Motor neuron (in vitro differentiated cells): ENCODE data around the gene AMFR. TPM values are rescaled to one million over a fixed set of nuclear protein-coding genes. Genes with fewer than 3 reads are reported as not detected.

Experiments used
- ATAC-seq, 8 experiments: fragments of 200-7000 bp; cut with Tn5 transposase; replicated peaks in 6 of 8; 2 replicates each; pipeline ENCODE4 v1.8.0; 2021; ENCODE audit warnings: mild to moderate bottlenecking in 8 of 8, moderate library complexity in 8 of 8
- H3K27ac ChIP-seq, 2 donors: fragments of 250-450 bp; sonication (Bioruptor Pico); 2 replicates each; pipeline ENCODE4 v1.9.0; 2021; ENCODE audit warnings: antibody characterized with exemption in 2 of 2, mild to moderate bottlenecking in 2 of 2, moderate library complexity in 1 of 2
- H3K4me1 ChIP-seq, 2 donors: fragments of 250-450 bp; sonication (Bioruptor Pico); replicated peaks in 1 of 2; 2 replicates each; pipeline ENCODE4 v1.6.1; 2021; ENCODE audit warnings: antibody characterized with exemption in 2 of 2, mild to moderate bottlenecking in 2 of 2, moderate library complexity in 1 of 2
- H3K4me3 ChIP-seq, 5 donors: fragments of 250-450 bp; sonication (Bioruptor Pico); 2 replicates each; pipeline ENCODE4 v1.9.0; 2021; ENCODE audit warnings: antibody characterized with exemption in 5 of 5, mild to moderate bottlenecking in 5 of 5, moderate library complexity in 4 of 5
- WGBS, 10 experiments: fragments of 450-650 bp; shearing (Covaris generic); methylation state at CpG; one replicate each; pipeline ENCODE4 v1.0.0; 2022; 5-methylcytosine and 5-hydroxymethylcytosine counted together
- in situ Hi-C, 9 experiments: fragments of 400-800 bp; cut with MboI; loops; one replicate each; pipeline ENCODE4 v1.15.0; 2021; ENCODE audit warnings: low sequenced_read_pairs in 9 of 9, low pct_unique_long_range_greater_than_20kb in 2 of 9; ENCODE audit not compliant: unreplicated experiment in 9 of 9
- total RNA-seq, 8 experiments: library from RNA; unstranded; fragments of 300-600 nt; gene quantifications; 2 replicates each; pipeline versions ENCODE4 v1.2.3 to v1.2.4, GENCODE V29; 2022

AMFR gene
- 100 to 1,000 TPM in 1 of 8 experiments, 10 to 100 TPM in 7; 49.1 to 165 (median 60.1) TPM for total RNA-seq

DNA sequence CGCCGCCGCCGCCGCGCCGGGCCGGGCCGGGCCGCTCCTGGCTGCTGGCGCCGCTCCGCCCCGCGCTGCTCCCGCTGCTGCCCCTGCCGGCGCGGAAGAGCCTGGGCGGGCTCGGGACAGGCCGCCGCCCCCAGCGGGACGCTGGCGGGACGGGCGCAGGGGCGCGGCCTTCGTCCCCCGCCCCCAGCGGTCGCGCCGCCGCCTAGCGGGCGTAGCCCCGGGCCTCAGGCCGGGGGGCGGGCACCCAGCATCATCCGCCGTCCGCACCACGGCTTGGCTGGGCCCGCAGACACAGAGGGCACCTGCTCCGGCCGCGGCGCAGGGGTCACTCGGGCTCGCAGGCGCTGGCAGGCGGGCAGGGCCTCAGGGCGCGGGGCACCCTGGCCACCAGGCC is at the start of gene AMFR:
Gene AMFR (minus strand): TSS at position 107 of the 394 bp plus-strand sequence. CDS start 218 bp downstream, outside the sequence.
- H3K4me3 ChIP-seq: peak within 1 kb of the TSS; percentile 80 to 97 (median 82)
- WGBS, 10 experiments: 0% methylated on average over 4 of the region's 57 CpGs; no CpG with 5 or more reads in 9 of the 10 experiments
- in situ Hi-C loops: no loop called here
- H3K27ac ChIP-seq: peak within 1 kb of the TSS; percentile 80 to 90
- H3K4me1 ChIP-seq: peaks cover 12 to 17% of the 10 kb centered on the region in 2 donors
- peak; percentile 86 to 95 (median 92) for ATAC-seq

DNA sequence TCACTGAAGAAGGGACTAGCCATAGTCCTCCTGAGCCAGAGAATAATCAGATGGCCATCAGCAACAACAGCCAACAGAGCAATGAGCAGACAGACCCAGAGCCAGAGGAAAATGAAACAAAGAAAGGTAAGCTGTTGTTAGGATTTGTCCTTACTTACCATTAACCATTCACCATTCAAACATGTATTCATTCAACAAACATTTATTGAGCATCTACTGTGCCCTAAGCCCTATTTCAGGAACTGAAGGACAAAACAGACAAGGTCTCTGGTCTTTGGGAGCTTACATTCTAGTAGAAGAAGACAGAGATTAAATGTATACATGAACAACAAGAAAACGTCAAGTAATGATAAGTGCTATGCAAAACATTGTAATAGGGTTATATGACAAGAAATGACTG is 45.3 kb upstream of the AMFR start:
- ATAC-seq: no peak

DNA sequence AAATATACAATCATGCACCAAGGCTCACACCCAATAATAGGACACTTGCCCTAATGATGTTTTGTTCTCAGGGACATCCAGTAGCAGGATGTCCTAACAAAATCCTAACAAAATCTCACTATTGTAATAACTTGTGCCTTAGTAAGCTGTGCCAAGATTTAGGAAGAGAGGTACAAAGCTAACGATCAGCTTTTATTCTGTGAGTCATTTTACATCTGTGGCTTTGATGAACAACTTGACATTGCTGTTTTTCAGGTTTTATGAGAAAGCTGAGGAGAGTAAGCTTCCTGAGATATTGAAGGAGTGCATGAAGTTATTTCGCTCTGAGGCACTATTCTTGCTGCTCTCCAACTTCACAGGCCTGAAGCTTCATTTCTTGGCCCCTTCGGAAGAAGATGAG is 44.9 kb upstream of the AMFR start:
- 33 to 100% (median 98%) methylated on average over 1 to 3 of the region's 3 CpGs; no CpG with 5 or more reads in 2 of the 10 experiments for WGBS, 10 experiments
- no peak overlapping the region for H3K27ac ChIP-seq
- ATAC-seq: no peak

More for the DNA sequence above, 45.3 kb upstream of the AMFR start:
- WGBS, 10 experiments: 88 to 100% (median 100%) methylated on average over 1 of the region's 1 CpG; no CpG with 5 or more reads in 3 of the 10 experiments
- in situ Hi-C loops: no loop called here
- Histone ChIP-seq H3K4me1 (no peaks in the 10 kb centered on the region), H3K27ac (no peak overlapping the region), H3K4me3 (no peak overlapping the region)

DNA sequence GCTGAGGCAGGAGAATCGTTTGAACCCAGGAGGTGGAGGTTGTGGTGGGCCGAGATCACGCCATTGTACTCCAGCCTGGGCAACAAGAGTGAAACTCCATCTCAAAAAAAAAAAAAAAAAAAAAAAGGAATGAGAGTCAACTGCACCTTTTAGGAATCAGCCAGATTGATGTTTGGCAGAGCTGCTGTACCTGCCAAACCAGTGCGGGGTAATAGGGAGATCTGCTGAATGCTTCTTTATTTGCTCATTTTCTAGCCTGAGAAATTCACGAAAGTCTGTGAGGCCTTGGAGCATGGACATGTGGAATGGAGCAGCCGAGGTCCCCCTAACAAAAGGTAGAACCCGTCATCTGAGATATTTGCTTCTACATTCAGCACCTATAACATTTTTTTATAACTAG is 44.4 kb upstream of the AMFR start:
- ATAC-seq: no peak
- in situ Hi-C loops: no loop called here
- H3K4me1 ChIP-seq: no peaks in the 10 kb centered on the region
- WGBS, 10 experiments: 93 to 100% (median 98%) methylated on average over 2 to 7 of the region's 7 CpGs; no CpG with 5 or more reads in 2 of the 10 experiments
- H3K4me3 ChIP-seq: no peak overlapping the region
- H3K27ac ChIP-seq: no peak overlapping the region

More for the DNA sequence above, 44.9 kb upstream of the AMFR start:
- in situ Hi-C loops: no loop called here
- no peaks in the 10 kb centered on the region for H3K4me1 ChIP-seq
- H3K4me3 ChIP-seq: no peak overlapping the region

DNA sequence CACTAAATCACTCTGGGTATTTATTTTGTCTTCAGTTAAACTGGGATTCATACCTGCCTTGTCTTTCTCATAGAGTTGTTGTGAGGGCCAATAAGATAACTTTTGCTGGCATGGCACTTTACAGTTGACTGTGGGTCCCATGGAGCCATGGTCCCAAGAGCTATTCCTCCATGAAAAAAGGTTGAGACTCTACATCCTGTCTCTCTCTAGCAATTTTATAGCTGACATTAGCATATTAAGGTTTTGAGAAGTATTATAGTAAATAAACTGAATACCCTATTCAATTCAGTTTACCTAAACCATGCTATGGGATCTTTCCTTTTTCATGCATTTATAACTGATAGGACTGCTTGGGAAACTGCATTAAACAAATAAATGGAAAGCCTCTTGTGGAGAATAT is 43.5 kb upstream of the AMFR start:
- H3K27ac ChIP-seq: no peak overlapping the region
- no peak for ATAC-seq
- H3K4me1 ChIP-seq: no peaks in the 10 kb centered on the region
- in situ Hi-C loops: no loop called here
- no peak overlapping the region for H3K4me3 ChIP-seq

DNA sequence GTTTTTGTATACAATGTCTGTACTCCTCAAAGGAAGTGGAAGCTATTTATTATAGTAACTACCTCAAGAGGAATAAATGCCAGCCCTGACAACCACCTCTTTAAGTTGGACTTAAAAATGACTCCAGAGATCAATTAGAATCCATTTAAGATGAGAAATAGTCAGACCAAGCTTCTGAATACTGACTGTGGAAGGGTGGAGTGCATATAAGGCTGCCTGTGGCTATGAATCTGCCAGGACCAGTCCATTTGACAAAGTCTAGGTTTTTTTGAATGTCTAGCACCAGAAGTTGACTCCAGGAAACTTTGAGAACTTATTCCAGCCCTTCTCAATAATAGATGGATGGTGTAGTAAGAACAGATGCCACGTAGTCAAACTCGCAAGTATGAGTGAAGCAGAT is 41.0 kb upstream of the AMFR start:
- in situ Hi-C loops: no loop called here
- Histone ChIP-seq H3K27ac (no peak overlapping the region), H3K4me3 (no peak overlapping the region), H3K4me1 (no peaks in the 10 kb centered on the region)
- ATAC-seq: peak in 2 of 8 experiments; percentile 76 to 82
- 88 to 100% (median 94%) methylated on average over 1 to 2 of the region's 2 CpGs; no CpG with 5 or more reads in 3 of the 10 experiments for WGBS, 10 experiments

DNA sequence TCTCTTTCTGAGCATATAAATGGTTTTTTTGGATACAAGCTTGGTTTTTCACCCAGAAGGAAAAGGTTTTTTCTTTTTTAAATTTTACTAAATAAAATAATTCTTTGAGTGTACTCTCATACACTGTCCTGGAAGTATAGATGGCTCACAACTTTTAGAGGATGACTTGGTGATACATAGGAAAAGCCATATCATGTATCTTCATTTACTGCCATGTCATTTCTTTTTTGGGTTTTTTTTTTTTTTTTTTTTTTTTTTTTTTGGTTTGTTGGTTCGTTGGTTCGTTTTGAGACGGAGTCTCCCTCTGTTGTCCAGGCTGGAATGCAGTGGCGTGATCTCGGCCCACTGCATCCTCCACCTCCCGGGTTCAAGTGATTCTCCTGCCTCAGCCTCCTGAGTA is 37.8 kb upstream of the AMFR start:
- in situ Hi-C loops: no loop called here
- no peaks in the 10 kb centered on the region for H3K4me1 ChIP-seq
- ATAC-seq: no peak
- WGBS, 10 experiments: 40 to 100% (median 96%) methylated on average over 1 to 6 of the region's 6 CpGs; no CpG with 5 or more reads in 2 of the 10 experiments
- no peak overlapping the region for H3K4me3 ChIP-seq
- no peak overlapping the region for H3K27ac ChIP-seq

DNA sequence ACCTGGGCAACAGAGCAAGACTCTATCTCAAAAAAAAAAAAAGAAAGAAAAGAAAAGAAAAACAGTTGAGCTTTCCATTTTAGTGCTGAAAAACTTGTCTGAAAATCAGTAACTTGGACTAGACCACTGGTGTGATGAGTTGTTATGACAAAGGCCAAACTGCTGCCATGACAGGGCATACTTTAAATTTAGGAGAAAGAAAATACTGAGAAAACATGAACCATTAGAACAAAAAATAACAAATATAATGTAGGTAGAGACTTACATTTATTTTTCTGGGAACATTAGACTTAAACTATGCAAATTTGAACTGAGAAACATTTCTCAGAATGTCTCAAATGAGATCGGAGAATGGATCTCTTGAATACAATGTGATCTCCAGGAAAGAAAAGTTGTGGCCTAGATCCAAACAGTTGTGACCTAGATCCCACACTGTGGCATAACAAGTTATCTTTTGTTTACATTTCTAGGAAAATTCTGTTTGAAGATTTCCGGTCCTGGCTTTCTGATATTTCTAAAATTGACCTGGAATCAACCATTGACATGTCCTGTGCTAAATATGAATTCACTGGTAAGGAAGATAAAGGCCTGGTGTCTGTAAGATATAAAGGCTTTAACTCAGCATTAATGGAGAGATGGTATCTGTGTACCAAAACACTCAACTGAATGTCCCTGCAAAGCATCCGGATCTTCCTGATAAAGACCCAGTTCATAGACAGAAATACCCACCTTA is 36.9 kb upstream of the AMFR start:
- H3K4me1 ChIP-seq: no peaks in the 10 kb centered on the region
- H3K4me3 ChIP-seq: no peak overlapping the region
- ATAC-seq: no peak
- in situ Hi-C loops: no loop called here
- WGBS, 10 experiments: 71 to 100% (median 93%) methylated on average over 1 to 3 of the region's 3 CpGs
- H3K27ac ChIP-seq: no peak overlapping the region

DNA sequence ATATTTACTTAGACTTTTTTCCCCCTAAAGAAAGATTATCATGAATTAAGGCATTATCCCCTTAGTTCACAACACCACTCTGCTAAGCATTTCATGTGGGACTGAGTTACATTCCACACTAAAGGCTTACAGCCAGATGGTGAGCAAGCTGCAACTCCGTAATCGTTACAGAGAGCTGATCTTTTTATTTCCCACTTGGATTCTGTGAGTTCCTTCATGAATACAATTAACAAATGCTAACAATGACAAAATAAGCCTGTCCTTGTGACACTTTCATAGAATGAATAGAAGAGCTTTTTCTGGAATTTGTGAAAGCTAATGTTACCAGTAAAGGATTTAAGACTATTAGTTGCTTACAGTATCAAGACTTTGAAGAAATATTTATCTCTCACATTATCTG is 34.8 kb upstream of the AMFR start:
- H3K4me3 ChIP-seq: no peak overlapping the region
- in situ Hi-C loops: no loop called here
- no peaks in the 10 kb centered on the region for H3K4me1 ChIP-seq
- 0 to 100% (median 82%) methylated on average over 1 to 2 of the region's 2 CpGs; no CpG with 5 or more reads in 2 of the 10 experiments for WGBS, 10 experiments
- ATAC-seq: peak in 3 of 8 experiments; percentile 38 to 60 (median 39)
- no peak overlapping the region for H3K27ac ChIP-seq

DNA sequence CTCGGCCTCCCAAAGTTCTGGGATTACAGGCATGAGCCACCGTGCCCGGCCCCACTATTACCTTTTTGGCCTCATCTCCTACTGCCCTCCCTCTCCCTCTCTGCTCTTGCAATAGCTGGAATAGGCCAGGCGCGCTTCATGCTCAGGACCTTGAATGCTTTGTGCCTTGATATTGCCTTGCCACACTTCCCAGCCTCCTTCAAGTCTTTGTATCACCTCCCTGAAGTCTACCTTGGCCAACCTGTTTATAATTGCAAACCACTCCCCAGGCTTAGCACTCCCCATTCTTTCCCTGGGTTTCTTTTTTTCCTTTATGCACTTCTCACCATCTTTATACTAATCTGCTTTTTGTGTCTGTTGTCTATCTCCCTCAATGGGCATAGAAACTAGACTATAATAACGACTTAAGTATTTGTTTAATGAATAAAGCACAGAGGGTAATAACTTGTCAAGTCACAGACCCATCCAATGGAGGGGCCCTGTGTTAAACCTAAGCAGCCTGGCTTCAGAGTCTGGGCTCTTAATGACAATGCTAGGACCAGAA is 32.7 kb upstream of the AMFR start:
- Histone ChIP-seq H3K27ac (no peak overlapping the region), H3K4me1 (peaks cover 0 to under 1% of the 10 kb centered on the region in 2 donors), H3K4me3 (no peak overlapping the region)
- no peak for ATAC-seq
- whole genome bisulfite sequencing, 10 experiments: 75 to 100% (median 93%) methylated on average over 1 to 6 of the region's 6 CpGs; no CpG with 5 or more reads in 2 of the 10 experiments
- in situ Hi-C loops: no loop called here

DNA sequence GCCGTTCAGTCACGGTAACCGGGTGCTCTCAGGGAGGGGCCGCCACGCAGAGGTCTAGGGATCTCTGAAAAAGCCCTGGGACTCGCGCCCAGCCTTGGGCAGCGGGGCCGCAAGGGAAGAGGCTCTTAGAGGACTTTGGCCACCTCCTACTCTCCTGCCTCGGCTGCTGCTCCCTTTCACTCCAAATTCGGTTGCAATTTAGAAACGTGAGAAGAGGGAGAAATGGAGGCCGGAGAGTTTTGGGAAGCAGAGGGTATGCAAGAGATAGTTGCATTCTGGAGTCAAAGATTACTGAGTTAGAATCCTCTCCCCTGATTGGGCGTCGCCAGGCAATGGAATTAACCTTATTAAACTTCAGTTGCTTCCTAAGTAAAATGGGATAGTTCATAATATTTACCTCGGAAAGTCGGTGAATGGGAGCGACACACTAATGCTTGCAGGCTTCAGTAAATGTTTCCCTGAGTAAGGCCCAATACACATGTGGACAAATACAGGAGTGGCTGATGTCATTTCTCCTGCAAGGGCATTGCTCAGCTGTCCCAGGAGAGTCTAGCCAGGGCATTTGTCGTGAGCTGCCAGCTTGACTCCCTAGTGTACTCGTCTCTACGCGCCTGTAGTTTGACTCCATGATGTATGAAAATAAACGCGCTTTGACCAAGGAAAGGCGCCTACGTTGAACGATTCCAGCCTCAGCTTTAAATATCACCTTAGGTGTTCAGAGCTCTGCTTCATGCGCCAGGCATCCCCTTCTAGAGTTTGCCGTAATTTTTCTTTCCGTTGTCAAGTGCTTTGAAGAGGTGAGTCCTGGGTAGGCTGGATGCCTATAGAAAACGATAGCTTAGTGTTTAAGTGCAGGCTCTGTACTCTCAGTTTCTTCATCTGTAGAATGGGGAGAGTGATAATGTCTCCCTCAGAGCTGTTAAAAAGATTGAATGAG is 26.7 kb upstream of the AMFR start:
- in situ Hi-C loops: no loop called here
- peaks cover 14 to 27% of the 10 kb centered on the region in 2 donors for H3K4me1 ChIP-seq
- 0 to 40% (median 4%) methylated on average over 1 to 22 of the region's 31 CpGs for WGBS, 10 experiments
- peak overlapping the region; percentile 79 to 90 for H3K27ac ChIP-seq
- ATAC-seq: peak; percentile 52 to 65 (median 60)
- H3K4me3 ChIP-seq: peak overlapping the region; percentile 83 to 97 (median 90)

DNA sequence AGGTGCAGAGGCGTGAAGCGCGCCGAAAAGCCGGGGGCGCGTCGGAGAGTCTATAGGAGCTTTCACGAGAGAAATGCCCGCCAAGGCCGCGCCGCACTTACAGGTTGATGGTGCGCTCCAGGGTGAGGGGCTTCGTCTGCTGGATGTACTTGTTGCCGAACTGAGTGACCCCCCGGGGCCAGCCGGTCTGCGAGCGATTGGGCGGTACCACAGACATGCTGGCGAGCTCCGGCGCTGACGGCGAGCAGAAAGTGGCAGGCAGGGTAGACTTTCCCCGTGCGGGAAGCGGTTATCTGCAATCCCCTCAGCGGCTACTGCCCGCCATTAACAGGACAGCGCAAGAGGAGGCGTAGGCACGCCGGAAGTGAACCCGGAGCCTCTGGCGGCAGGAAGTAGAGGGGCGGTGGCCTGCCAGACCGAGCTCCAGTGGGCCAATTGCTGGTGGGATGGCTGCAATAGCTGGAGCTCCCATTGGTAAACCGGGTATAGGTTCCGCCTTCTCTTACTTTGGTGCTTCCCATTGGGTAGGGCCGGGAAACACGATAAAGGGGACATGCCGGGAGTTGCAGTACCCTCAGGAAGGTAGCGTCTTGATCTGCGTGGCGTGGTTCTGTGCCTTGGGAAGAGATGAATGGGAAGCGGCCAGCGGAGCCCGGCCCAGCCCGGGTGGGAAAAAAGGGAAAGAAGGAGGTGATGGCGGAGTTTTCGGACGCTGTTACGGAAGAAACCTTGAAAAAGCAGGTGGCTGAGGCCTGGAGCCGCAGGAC is 25.8 kb upstream of the AMFR start, which contains the start of the genes NUDT21 and OGFOD1:
Gene NUDT21 (minus strand): TSS at position 347 of the 767 bp plus-strand sequence. CDS start 130 bp downstream, at position 217.
Gene OGFOD1 (plus strand): TSS at position 569 of the 767 bp plus-strand sequence. CDS start 59 bp downstream, at position 628.
- in situ Hi-C loops: no loop called here
- Histone ChIP-seq H3K27ac (peak within 1 kb of the TSS; percentile 81 to 98), H3K4me3 (peak within 1 kb of the TSS; percentile 83 to 97 (median 90)), H3K4me1 (peaks cover 14 to 27% of the 10 kb centered on the region in 2 donors)
- 0 to 3% (median 0%) methylated on average over 4 to 31 of the region's 56 CpGs; no CpG with 5 or more reads in 3 of the 10 experiments for WGBS, 10 experiments
- ATAC-seq: peak; percentile 94 to 99 (median 97)
